BLaER1 treated with 17β-estradiol and CSF1 and Interleukin-3, amounts not matched to agents 10 nM and 100 nM (cell line): ENCODE measurements around the gene LRRC42.
A peak's percentile ranks its signal among the peaks of the same experiment; 100 is the strongest.
"Not testable (repeated sequence)": the region's sequence is repeated elsewhere in the genome, so short reads cannot be mapped to it uniquely, and the experiment has no call there.

Experiments
- H3K27ac ChIP-seq, 11 experiments: shearing (Covaris generic); formaldehyde crosslinking; 2 replicates each; pipeline ENCODE4 v1.8.1; 2022
- H3K27me3 ChIP-seq, 11 experiments: shearing (Covaris generic); formaldehyde crosslinking; 2 replicates each; pipeline ENCODE4 v1.8.1; 2022
- H3K36me3 ChIP-seq, 11 experiments: shearing (Covaris generic); formaldehyde crosslinking; 2 replicates each; pipeline ENCODE4 v1.8.1; 2022
- H3K4me1 ChIP-seq, 10 experiments: shearing (Covaris generic); formaldehyde crosslinking; 2 replicates each; pipeline ENCODE4 v1.8.1; 2022
- H3K4me2 ChIP-seq, 11 experiments: shearing (Covaris generic); formaldehyde crosslinking; 2 replicates each; pipeline ENCODE4 v1.8.1; 2022
- H3K4me3 ChIP-seq, 10 experiments: shearing (Covaris generic); formaldehyde crosslinking; 2 replicates each; pipeline ENCODE4 v1.8.1; 2022
- H3K9ac ChIP-seq, 11 experiments: shearing (Covaris generic); formaldehyde crosslinking; 2 replicates each; pipeline ENCODE4 v1.8.1; 2022
- H3K9me3 ChIP-seq, 11 experiments: shearing (Covaris generic); formaldehyde crosslinking; replicated peaks in 1 of 11; 2 replicates each; pipeline ENCODE4 v1.8.1; 2022
- H4K20me1 ChIP-seq, 11 experiments: shearing (Covaris generic); formaldehyde crosslinking; 2 replicates each; pipeline ENCODE4 v1.8.1; 2022
- Cebpa-rat ChIP-seq, 11 experiments: shearing (Covaris generic); IDR thresholded peaks; 2 replicates each; pipeline ENCODE4 v1.8.1; 2022

Gene LRRC42

GRCh38 chr1:53992085-53992874 is 46.1 kb downstream of the LRRC42 start:
- Histone ChIP-seq H3K36me3 (peaks cover 0 to 7% (median 0%) of the 10 kb centered on the region in 11 experiments; a peak in 2 of 22 replicates), H3K9ac (no peak overlapping the region), H3K27me3 (no peaks in the 10 kb centered on the region), H4K20me1 (no peaks in the 10 kb centered on the region), H3K4me1 (no peaks in the 10 kb centered on the region), H3K4me2 (no peak overlapping the region), H3K4me3 (peak overlapping the region in 1 of 10 experiments; percentile 16; a peak in 1 of 20 replicates), H3K27ac (no peak overlapping the region), H3K9me3 (peaks cover 21 to 31% (median 24%) of the 10 kb centered on the region in 11 experiments)
- no peak for TF ChIP-seq Cebpa-rat (IDR thresholded peaks at IDR 0.05)

DNA sequence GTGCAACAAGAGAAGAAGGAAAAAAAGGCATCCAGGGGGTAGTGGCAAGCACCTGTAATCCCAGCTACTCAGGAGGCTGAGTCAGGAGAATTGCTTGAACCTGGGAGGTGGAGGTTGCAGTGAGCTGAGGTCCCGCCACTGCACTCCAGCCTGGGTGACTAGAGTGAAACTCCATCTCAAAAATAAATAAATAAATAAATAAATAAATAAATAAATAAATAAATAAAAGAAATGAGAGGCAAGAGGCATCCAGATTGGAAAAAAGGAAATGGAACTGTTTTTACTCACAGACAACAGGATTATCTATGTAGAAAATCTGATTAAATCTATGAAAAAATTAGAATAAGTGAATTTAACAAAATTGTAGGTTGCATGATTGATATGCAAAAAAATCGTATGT is 48.4 kb downstream of the LRRC42 start:
- not testable (repeated sequence) for H3K4me1 ChIP-seq, H3K36me3 ChIP-seq, H3K27ac ChIP-seq, H3K27me3 ChIP-seq, H3K4me2 ChIP-seq, H3K9ac ChIP-seq, H3K4me3 ChIP-seq, H4K20me1 ChIP-seq
- H3K9me3 ChIP-seq = peaks cover 21 to 31% (median 24%) of the 10 kb centered on the region in 11 experiments

DNA sequence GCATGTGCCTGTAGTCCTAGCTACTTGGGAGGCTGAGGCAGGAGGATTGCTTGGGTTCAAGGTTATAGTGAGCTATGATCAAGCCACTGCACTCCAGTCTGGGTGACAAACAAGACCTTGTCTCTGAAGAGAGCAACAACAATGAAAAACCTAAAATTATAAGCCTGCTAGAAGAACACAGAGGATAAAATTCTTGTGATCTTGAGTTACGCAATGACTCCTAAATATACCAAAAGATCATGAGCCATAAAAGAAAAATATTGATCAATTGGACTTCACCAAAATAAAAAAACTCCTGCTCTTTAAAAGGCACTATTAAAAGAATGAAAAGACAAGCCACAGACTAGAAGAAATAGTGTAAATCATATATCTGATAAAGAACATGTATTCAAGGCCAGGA is 49.5 kb downstream of the LRRC42 start:
- Histone ChIP-seq H3K36me3 (peaks cover 0 to 7% (median 0%) of the 10 kb centered on the region in 11 experiments; a peak in 2 of 22 replicates), H4K20me1 (no peaks in the 10 kb centered on the region)

DNA sequence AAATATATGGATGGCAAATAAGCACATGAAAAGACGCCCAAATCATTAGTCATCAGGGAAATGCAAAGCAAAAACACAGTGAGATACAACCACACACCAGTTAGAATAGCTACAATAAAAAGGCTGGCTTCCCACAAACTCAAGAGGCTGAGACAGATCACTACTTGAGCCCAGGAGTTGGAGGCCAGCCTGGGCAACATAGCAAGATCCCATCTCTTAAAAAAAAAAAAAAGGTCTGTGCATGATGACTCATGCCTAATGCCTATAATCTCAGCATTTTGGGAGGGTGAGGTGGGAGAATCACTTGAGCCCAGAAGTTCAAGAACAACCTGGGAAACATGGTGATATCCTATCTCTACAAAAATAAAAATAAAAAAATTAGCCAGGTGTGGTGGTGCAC is 52.1 kb downstream of the LRRC42 start:
- no peak for TF ChIP-seq Cebpa-rat (IDR thresholded peaks at IDR 0.05)
- H3K27me3 ChIP-seq = no peaks in the 10 kb centered on the region
- H3K4me1 ChIP-seq = no peaks in the 10 kb centered on the region
- H3K4me2 ChIP-seq = no peak overlapping the region
- H3K4me3 ChIP-seq = no peak overlapping the region
- no peak overlapping the region for H3K9ac ChIP-seq
- no peaks in the 10 kb centered on the region for H3K36me3 ChIP-seq
- peaks cover under 1 to 11% (median 4%) of the 10 kb centered on the region in 11 experiments; a peak in 16 of 22 replicates for H3K9me3 ChIP-seq
- no peak overlapping the region for H3K27ac ChIP-seq
- no peaks in the 10 kb centered on the region for H4K20me1 ChIP-seq

More for the DNA sequence above, 49.5 kb downstream of the LRRC42 start:
- no peaks in the 10 kb centered on the region for H3K4me1 ChIP-seq
- H3K9me3 ChIP-seq = peaks cover 21 to 30% (median 24%) of the 10 kb centered on the region in 11 experiments
- no peak overlapping the region for H3K4me2 ChIP-seq
- peak in 1 of 11 experiments; percentile 8; a peak in 3 of 22 replicates for TF ChIP-seq Cebpa-rat (IDR thresholded peaks at IDR 0.05)
- no peak overlapping the region for H3K4me3 ChIP-seq
- no peak overlapping the region for H3K27ac ChIP-seq
- H3K9ac ChIP-seq = no peak overlapping the region
- no peaks in the 10 kb centered on the region for H3K27me3 ChIP-seq

- Histone ChIP-seq H3K27ac (no peak overlapping the region), H3K9me3 (peaks cover 4 to 18% (median 13%) of the 10 kb centered on the region in 11 experiments; a peak in 17 of 22 replicates), H3K36me3 (no peaks in the 10 kb centered on the region), H3K9ac (no peak overlapping the region), H4K20me1 (no peaks in the 10 kb centered on the region), H3K4me1 (no peaks in the 10 kb centered on the region), H3K4me2 (no peak overlapping the region), H3K27me3 (no peaks in the 10 kb centered on the region), H3K4me3 (no peak overlapping the region)
- no peak for TF ChIP-seq Cebpa-rat (IDR thresholded peaks at IDR 0.05)
These were observed 53.8 kb downstream of the LRRC42 start for GRCh38 chr1:53999920-54000319.

DNA sequence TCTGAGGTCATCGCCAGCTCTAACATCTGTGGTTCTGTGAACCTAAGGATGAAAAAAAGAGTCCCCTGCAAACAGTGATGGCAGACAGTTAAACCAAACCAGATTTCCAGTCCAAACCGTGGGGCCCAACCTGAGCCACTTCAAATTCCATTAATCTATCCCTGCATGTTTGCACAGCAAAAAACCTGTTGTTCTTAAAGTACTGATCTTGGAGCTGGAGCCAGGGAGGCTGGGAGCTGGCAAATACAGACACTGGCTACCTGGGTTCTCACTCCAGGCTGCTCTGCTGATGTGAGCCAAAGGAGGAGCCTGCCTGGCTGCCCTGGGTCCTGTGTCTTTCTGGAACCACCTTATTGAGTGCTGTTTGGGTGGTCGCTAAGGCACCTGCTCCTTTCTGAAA is 55.4 kb downstream of the LRRC42 start:
- H3K27ac ChIP-seq = no peak overlapping the region
- no peak overlapping the region for H3K9ac ChIP-seq
- no peak overlapping the region for H3K4me3 ChIP-seq
- no peak overlapping the region for H3K4me2 ChIP-seq
- H3K27me3 ChIP-seq = no peaks in the 10 kb centered on the region
- no peaks in the 10 kb centered on the region for H3K36me3 ChIP-seq
- no peaks in the 10 kb centered on the region for H4K20me1 ChIP-seq
- TF ChIP-seq Cebpa-rat (IDR thresholded peaks at IDR 0.05) = no peak
- peaks cover 4 to 19% (median 13%) of the 10 kb centered on the region in 11 experiments; a peak in 17 of 22 replicates for H3K9me3 ChIP-seq
- H3K4me1 ChIP-seq = no peaks in the 10 kb centered on the region

- Histone ChIP-seq H3K9ac (no peak overlapping the region), H3K27ac (no peak overlapping the region), H3K36me3 (no peaks in the 10 kb centered on the region), H3K4me1 (no peaks in the 10 kb centered on the region), H3K9me3 (peaks cover 4 to 19% (median 13%) of the 10 kb centered on the region in 11 experiments; a peak in 17 of 22 replicates), H4K20me1 (no peaks in the 10 kb centered on the region), H3K4me3 (no peak overlapping the region), H3K27me3 (no peaks in the 10 kb centered on the region), H3K4me2 (no peak overlapping the region)
- TF ChIP-seq Cebpa-rat (IDR thresholded peaks at IDR 0.05) = no peak
These were observed 56.5 kb downstream of the LRRC42 start for GRCh38 chr1:54002544-54003248.

GRCh38 chr1:54003249-54003646 is 57.1 kb downstream of the LRRC42 start:
- no peaks in the 10 kb centered on the region for H4K20me1 ChIP-seq
- no peak for TF ChIP-seq Cebpa-rat (IDR thresholded peaks at IDR 0.05)
- peaks cover 4 to 19% (median 13%) of the 10 kb centered on the region in 11 experiments; a peak in 16 of 22 replicates for H3K9me3 ChIP-seq
- H3K9ac ChIP-seq = no peak overlapping the region
- no peaks in the 10 kb centered on the region for H3K27me3 ChIP-seq
- H3K4me3 ChIP-seq = no peak overlapping the region
- H3K27ac ChIP-seq = no peak overlapping the region
- no peaks in the 10 kb centered on the region for H3K36me3 ChIP-seq
- no peaks in the 10 kb centered on the region for H3K4me1 ChIP-seq
- H3K4me2 ChIP-seq = no peak overlapping the region

DNA sequence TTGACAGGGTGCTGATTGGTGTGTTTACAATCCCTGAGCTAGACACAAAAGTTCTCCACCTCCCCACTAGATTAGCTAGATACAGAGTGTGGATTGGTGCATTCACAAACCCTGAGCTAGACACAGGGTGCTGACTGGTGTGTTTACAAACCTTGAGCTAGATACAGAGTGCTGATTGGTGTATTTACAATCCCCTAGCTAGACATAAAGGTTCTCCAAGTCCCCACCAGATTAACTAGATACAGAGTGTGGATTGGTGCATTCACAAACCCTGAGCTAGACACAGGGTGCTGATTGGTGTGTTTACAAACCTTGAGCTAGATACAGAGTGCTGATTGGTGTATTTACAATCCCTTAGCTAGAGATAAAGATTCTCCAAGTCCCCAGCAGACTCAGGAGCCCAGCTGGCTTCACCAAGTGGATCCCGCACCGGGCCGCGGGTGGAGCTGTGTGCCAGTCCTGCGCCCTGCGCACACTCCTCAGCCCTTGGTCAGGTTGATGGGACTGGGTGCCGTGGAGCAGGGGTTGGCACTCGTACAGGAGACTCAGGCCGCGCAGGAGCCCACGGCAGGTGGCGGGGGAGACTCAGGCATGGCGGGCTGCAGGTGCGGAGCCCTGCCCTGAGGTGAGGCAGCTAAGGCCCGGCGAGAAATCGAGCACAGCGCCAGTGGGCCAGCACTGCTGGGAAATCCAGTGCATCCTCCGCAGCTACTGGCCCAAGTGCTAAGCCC is 57.8 kb downstream of the LRRC42 start:
- not testable (repeated sequence) for H3K9ac ChIP-seq, H3K27ac ChIP-seq, H3K4me2 ChIP-seq, H3K27me3 ChIP-seq, H3K36me3 ChIP-seq, H4K20me1 ChIP-seq, H3K4me3 ChIP-seq, H3K4me1 ChIP-seq
- H3K9me3 ChIP-seq = peaks cover 4 to 19% (median 13%) of the 10 kb centered on the region in 11 experiments; a peak in 16 of 22 replicates
